Uterus (tissue), 2 donors: ENCODE measurements around the gene MSANTD2.

Experiments
- CTCF ChIP-seq, 4 experiments: fragments of 200-600 bp in 2 of 4; fragments of 450-650 bp in 2 of 4; sonication (generic) in 2 of 4; IDR thresholded peaks; one replicate each; pipeline ENCODE4 v1.5.1; 2016 to 2019; ENCODE audit warnings: antibody characterized with exemption in 4 of 4, mild to moderate bottlenecking in 2 of 4, moderate library complexity in 1 of 4
- POLR2A ChIP-seq, 2 donors: fragments of 450-650 bp; IDR thresholded peaks; one replicate each; pipeline ENCODE4 v1.6.1; 2016; ENCODE audit warnings: antibody characterized with exemption in 2 of 2, mild to moderate bottlenecking in 1 of 2, moderate library complexity in 1 of 2

DNA sequence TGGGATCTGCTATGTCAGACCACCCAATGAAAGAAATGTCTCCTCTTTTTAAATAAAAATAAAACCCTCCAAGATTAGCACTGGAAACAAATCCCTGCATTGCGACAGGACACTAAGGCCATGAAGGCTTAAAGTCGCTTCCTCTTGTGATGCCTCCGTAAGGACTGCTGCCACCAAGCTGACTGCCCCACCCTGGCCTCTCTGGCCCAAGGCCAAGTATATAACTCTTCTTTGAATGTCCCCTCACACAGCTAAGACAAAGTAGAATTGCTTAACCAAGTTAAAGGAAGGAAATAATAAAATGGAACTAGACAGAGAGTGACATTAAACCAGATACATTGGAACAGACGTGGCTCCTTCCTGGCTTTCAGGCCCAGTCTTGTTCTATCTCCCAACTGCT is 68.0 kb downstream of the MSANTD2 start:
- no peak for TF ChIP-seq CTCF (IDR thresholded peaks at IDR 0.05)
- TF ChIP-seq POLR2A (IDR thresholded peaks at IDR 0.05): no peak
